Activated CD8-positive, alpha-beta memory T cell treated with anti-CD3 and anti-CD28 coated beads, Interleukin-2, amount 50 U/mL, for 48 hours (primary cell): ENCODE data around the gene RCSD1.

Experiments used
- DNase-seq: peaks from one replicate; pipeline ENCODE4 v3.0.0-alpha.2; 2020

The RCSD1 gene

DNA sequence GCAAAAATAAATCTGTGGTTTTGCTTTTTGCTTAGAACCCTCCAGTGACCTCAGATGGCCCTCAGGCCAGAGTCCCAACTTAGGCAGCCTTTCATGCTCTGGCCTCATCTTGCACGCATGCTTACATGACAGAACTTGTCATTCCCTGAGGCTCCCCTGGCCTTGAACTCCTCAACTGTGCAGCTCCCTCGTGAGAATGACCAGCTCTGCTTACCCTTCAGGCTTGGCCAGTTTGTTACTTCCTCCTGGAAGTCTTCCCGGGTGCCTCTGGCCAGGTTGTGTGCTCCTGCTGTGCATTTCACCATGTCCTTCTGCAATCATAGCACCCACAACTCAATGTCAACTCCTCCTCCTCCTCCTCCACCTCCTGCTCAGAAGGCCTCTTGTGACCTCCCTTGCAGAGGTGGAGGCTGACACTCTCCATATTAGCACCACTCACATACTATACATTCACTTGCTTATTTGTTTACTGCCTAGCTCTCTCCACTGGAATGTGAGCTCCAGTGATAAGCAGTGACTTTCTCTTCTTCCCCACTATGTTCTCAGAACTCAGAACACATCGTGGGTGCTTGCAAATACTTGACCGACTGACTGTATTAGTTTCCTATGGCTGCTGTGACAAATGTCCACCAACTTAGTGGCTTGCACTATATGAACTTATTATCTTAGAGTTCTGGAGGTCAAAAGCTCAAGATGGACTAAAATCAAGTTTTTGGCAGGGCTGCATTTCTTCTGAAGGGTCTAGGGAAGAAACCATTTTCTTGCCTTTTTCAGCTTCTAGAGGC lies 41.9 kb downstream of the RCSD1 start:
- DNase-seq = no peak

DNA sequence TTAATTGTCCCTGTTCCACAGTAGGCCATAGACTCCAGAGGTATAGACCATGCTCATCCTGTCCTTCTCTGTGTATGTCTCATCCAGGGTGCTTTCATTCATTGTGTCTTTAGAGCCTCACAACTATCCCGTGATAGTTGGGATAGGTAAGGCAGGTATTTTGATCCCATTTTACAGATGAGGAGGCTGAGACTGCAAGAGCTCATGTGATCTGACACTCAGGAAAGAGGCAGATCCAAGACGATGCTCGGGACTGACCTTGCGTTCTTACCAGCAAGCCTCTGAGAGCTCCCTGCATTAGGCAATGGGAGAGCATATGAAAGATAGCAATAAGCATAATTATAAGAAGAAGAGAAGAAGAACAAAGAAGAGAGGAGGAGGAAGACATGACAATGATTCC lies 42.8 kb downstream of the RCSD1 start:
- DNase-seq = no peak

DNA sequence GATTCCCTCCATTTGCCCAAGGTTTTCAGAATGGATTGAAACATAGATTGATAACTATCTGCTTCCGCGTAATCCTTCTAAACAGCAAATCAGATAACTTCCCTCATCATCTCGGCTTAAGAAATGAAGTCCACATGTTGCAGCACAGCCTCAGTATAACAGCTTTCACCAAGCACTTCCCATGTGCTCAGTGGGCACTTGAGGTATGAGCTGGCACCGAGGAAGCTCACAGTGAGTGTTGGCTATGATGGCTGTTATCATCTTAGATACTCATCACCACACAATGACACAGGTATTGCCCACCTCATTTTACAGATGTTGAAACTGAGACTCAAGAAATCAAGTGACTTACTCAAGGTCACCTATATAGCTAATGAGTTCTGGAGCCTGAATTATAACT lies 43.2 kb downstream of the RCSD1 start:
- no peak for DNase-seq

DNA sequence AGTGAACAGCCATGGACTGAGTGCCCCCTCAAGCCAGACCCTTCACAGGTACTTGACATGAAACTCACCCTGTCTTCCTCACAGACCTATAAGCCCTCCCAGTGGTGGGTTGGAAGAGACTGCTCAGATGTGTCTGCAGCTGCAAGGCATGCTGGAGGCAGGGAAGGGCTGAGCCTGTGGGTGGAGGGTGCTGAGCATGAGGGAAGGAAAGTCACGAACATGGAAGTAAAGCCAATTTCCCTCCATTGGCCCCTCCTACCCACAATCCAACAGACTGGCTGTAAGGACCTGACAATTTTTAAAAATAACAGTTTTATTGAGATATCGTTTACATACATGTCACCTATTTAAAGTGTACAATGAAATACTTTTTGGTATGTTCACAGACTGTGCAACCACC lies 44.1 kb downstream of the RCSD1 start:
- DNase-seq = no peak

DNA sequence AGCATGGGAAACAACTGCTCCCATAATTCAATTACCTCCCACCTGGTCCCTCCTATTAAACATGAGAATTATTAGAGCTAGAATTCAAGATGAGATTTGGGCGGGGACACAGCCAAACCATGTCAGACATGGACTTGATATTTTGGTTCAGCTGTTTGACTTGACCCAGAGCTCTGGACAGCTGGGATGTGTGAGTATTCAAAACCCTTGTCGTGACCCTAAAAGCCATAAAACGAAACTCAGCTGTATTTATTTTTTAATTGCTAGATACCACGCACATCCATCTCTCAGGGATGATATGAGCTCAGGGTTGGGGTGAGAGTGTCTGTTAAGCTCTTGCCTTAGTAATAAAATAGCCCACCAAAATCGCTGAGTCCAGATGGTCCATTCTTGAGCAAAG lies 45.4 kb downstream of the RCSD1 start:
- DNase-seq = no peak

DNA sequence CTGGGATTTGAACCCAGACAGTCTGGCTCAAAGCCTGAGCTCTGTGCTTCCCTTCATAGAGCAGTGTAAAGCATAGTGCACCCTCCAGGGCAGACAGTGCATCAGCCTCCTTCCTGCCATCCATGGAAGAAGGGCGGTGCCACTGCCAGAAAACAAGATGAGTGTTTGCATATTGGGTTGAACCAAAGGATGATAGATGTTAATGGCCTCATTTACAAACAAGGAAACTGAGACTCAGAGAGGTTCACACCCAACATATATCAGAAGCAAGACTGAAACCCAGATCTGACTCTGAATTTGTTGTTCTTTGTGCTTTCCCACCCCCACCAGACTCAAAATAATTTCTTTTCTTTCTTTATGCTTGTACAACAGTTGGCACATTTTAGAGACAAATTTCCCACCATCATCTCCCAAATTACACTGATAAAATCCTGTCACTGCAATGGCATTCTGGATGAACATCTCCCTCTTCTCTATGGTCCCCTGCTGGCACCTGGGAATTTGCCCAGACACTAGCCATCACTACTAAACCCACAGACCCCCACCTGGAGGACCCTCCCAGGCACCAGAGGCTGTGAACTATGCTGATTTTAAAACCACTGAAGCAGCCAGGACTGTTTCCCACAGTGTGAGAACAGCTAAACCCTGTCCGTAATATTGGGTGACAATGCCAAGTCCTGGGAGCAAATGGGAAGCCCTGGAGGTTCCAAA lies 46.3 kb downstream of the RCSD1 start:
- no peak for DNase-seq

DNA sequence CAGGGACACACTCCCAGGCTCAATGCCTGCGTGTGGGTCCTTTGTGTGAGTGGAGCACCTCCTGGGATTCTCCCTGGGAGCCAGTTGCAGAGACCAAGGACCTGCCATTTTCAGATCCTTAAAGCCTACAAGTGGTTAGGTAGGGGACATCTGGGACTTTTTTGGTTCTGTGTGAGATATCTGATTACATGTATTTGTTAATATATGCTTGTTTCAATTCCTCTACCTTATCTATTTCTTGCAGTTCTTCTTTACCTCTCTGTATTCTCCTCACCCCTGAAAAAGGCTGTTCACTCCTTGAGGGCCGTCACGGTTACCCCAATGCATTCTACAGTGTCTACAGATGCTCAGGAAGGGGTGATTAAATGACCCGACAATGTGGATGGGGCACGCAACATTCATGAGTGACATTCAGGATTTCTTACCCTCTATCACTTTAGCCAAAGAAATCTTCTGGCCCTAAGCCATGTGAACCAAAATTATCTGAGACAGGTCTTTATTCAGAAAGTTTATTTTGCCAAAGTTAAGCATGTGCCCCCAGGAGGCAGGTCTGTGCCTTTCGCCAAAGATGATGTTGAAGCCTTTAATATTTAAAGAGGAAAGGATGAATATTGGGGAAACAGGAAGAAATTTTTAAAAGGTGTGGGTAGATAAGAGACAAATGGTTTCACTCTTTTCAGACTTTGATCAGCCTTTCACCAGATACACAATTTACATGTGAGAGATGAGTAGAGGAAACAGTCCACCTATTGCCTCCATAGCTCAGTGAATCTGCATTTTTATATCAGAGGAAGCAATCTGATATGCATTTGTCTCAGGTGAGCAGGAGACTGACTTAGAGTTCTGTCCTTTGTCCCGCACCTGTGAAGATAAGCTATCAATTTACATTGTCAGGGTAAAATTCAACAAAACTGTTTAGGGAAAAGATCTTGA lies 47.1 kb downstream of the RCSD1 start:
- DNase-seq = no peak

DNA sequence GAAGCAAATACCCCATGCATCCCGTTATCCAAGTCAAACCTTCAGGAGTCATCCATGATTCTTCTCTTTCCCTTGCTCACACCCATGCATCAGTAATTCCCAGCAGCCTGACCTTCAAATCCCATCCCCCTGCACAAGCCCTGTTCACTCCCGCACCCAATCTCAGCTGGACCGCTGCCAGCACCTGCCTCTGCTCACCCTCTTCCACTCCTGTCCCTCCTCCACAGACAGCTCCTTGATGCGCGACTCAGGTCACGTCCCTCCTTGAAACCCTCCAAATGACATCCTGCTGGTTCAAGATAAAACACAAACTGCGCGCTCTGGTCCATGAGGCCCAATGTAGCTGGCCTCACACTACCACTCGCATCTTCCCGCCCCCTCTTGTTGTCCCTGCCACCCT lies 48.4 kb downstream of the RCSD1 start:
- DNase-seq = no peak

DNA sequence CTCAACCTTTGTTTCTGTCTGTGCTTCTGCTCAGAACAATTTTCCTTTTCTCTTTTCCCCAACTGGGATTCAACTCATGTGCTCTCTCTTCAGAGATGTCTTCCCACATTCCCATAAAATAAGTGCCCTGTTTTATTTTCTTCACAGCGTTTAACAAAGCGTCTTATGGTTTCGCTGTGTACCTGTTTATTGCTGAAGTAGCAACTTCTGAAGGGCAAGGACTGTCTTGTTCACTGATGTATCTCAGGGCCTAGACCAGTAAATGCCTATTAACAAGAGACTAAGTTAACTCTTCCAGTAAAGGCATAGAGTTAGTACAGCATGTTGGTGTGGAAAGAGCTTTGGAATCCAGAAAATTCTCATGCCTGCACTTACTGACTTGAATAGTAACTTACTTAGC lies 48.8 kb downstream of the RCSD1 start:
- no peak for DNase-seq

DNA sequence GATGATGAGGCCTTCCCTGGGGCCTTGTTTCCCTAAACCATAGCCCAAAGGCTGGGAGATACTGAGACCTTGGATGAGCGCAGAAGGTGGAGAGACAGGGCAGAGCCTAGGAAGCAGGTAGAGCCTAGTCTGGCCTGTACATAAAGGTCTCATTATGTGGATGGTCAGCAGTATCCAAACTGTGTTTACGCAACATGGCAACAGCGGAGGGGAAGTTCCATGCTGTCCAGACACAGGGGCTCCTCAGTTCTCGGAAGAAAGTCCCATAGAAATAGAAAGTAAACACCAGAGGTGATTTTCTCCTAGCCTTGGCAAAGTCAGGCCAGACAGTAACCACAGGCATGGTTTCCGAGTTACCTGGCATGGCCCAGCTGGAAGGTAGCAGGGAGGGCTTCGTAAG lies 49.7 kb downstream of the RCSD1 start:
- DNase-seq = no peak

DNA sequence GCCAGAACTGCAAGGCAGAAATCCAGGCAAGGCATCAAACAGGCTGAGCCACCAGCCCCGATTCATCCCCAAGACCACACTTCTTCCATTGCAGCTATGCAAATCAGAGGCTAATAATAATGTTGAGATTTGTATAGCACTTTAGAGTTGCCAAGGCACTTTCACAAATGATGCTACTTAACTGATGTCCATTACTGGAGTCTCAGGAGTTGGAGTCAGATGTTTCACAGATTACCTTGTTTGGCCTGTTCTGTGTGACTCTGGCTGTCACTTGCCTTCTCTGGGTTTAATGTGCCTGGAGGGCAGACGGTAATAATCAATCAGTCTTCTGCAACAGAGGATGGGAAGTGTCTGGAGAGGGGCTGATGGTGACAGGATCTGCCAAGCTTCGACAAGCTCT lies 51.0 kb downstream of the RCSD1 start:
- DNase-seq = no peak

DNA sequence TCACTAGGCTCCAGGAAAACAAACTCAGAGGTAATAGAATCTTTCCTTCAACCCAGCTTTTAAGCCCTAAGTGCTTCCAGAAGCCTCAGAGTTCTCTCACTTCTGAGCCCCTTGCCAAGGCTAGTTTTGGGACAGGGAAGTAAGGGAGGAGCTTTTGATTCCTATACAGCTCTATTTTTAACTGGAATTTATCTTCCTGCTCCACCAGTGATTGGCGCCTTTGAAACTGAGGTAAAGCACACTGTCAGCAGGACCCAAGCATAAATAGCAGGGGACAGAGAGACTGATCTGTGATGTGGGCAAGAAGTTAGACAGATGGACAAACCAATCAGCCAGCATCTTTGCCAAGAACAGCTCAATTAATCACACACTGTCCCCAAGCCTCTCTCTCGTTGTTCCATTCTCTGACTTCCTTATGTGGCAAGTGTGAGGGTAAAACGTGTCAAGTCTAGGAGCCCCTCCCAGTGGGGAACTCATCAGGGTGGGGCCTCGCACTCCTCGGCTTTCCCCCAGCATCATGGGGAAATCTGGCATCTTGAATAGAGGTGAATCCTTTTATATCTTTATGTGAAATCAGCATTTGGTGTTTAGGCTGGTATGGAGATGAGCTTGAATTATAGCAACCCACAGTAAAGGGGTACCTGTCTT lies 51.5 kb downstream of the RCSD1 start:
- no peak for DNase-seq

DNA sequence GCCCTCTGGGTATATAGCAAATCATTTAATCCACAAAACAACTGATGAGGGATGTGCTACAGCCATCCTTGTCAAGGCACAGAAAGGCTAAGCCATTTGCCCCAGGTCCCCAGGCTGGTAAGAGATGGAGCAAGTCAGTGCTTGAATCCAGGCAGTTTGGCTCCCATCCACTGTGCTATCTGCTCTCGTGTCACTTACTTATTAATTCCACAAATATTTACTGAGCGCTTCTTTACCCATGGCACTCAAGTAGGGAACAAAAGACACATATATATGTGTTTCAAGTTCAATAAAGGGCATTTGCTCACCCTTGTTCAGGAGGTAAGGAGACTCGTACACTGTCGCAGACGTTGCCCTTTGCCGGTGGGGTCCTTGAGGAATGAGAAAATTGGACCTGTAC lies 53.2 kb downstream of the RCSD1 start:
- no peak for DNase-seq

DNA sequence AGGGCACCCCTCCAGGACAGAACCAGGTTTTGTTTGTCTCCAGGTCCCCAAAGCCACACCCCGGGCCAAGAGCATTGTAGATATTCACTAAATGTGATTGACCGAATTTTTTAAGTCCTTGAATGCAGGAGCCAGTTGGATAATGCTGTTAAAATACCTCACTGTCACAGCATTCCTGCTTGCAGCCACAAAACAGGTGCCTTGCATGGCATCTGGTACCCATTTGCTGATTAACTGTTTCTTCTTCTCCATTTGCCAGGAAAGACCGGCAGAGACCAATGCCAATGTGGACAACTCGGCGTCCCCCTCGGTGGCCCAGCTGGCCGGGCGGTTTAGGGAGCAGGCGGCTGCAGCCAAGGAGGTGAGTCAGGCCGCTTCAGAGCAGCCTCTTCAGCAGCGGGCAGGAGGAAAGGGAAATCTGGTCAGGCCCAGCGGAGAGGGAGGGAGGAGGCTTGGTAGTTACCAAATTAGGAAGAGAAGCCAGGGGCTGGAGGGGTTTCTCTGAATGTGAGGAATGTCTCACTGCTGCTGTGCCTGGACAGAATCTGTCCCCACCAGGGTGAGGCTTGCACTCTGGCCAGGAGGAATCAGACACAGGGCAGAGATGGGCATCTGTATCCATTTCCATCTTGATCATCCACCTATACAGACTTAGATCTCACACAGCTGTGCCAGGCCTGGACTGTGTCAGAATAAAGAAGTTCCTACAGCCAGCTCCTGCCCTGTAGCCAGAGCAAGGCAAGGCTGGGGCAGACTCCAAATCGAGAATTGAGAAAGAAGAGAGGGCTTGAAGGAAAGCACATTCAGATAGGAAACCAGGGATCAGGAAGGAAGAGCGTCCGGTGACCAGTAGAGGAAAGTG lies 53.8 kb downstream of the RCSD1 start:
- DNase-seq = no peak

DNA sequence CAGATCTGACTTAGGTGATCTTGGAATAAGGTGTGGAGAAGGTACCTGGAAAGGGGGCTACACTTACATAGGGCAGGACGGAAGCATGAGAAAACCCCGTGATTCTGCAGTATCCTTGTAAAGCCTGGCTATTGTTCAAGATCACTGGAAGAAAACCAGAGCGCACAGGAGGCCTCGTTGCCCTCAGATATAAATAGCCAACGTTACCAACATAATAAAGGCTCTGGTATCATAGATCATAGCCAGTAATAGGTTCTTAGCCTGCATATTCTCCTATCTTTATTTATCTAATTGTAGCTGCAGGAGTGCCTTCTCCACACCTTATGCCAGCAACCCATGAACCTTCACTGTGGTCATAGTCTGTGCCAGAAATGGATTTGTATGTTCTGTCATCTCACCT lies 55.8 kb downstream of the RCSD1 start:
- DNase-seq = no peak

DNA sequence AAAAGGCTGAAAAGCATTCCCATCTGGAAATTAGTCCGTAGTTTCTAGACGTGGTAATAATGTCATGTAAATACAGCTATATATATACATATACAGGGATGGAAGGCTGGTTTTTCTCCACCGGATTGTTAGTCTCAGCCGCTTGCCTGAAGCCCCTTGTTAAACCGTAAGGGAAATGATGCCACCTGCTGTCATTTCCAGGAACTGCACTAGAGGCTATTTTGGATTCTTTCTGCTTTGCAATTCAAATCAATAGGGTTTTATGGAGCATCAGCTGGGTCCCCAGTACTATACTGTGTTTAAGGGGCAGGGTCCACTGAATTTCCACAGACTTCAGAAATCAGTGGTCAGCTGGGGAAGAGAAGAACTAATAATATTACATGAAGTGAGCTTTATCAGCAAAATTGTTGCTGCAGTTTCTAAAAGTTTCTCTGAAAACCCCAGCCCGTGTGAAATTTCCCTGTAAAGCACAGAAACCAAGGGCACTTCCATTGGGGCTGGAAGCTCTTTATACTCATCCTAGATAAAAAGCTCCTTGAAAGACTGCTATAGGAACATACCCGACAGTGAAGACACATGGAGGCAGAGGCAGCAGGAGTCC lies 58.0 kb downstream of the RCSD1 start:
- DNase-seq = peak; percentile 90

DNA sequence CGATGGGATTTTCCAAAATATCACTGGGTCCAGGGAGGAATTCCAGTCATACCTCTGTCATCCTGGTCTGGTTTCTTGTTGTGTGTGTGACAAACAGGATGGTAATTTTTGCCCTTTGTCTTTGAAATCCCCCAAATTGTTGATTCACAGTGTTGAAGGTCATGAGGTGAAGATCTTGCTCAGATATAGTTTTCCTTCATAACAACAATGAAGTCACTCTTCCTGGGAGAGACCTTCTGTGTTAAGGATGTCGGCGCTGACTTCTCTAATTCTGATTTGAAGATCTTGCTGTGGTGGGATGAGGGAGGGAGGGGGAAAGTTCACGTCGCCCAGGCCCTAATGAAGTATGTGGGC lies 59.5 kb downstream of the RCSD1 start:
- DNase-seq = no peak

DNA sequence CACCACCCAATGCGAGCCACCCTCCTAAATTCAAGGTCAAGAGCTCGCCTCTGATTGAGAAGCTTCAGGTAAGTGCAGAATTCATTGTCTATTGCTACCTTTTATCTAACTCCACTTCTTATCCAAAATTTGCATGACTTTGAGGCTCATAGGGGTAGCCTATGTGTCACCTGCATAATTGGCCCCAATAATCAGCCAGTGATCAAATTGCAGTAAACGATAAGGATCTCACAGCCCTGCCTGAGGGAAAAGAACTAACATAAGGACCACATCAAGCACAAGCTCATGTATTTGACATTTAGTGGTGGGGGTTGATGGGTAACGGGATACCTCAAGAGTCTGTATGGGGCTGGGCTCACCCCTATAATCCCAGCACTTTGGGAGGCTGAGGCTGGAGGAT lies 60.0 kb downstream of the RCSD1 start:
- no peak for DNase-seq

DNA sequence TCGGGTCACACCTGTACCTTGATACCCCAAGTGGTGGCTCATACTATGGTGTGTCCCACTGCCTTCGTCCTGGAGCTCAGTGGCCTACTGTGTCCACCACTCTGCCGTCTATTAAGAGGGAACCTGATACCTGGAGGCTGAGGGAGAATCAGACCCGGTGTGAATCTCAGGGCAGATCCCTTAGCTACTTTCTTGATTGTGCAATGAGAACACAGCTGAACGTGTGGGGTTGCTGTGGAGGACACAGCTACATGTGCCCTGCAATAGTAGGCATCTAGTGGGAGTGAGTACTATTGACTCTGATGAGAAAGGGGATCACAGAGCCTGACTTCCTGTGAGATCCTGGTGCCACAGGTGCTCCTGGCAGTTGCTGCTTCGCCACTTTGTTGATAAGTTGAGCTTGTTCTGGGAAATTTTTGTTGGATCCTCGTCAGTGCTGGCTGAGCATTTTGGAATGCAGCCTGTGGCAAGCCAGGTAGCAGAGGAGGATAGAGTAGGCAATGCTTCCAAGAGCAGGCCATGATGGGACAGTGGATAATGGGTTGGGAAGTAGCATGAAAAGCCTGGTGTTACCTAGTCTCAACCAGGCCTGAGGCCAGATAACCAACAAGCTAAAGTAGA lies 63.5 kb downstream of the RCSD1 start:
- no peak for DNase-seq

DNA sequence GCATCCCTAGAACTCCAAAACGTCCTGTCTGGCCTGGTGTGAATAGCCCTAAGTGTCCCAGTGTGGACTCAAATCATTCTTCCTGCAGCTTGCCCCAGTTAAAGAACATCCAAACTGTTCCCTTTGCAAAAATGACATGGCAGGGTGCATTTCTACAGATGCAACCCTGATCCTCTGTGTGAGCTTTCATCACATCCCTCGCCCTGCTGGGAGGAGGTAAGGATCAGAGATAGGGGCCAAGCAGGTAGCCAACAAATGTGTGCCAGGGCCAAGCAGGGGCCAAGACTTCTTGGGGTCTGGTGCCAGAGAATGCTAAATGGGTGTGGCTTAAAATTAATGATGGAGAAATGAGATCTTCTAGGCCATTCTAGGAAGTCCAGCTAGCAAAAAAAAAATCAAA lies 64.7 kb downstream of the RCSD1 start:
- DNase-seq = no peak

DNA sequence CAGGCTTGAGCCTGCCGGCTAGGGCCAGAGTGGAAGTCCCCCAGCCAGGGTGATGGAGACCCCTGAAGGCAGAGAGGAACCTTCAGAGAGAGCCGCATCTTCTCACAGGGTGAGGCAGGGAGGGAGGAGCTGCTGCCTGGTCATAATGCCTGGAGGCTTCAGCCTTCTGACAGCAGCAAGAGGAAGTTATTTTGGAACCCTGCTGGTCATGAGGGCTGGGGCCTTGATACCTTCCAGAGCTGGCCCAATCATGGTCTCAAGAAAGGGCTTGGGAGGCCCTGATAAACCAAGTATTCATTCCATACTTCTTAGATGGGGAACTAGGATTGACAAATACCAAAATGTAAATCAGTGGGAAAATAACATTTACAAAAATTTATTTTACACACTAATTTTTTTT lies 65.1 kb downstream of the RCSD1 start:
- DNase-seq = no peak
